Measurements from ENCODE around the gene EEF2KMT.

Gene EEF2KMT

DNA sequence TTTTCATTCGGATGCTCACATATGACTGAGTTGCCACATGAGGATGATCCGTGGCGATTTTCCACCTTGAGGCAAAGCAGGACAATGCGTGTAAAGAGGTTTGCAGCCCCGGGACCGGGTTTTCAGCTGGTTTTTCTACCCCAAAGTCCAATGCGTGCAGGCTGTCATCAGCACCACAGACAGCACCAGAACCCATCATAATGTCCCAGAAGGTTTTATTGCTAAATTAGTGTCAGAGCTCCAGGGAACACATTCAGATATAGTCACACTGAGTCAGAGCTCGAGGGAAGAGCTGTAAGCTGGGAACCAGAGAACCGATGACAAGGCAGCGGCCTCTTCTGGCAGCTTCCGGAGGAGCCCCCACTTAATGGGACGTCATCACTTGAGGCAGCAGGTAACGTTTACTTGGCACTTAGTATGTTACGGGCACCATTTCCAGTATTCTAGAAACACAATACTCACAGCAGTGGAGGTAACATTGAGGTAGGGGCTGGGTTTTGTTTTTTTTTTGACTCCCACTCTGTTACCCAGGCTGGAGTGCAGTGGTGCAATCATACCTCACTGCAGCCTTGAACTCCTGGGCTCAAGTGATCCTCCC is 54.9 kb downstream of the EEF2KMT start:
- DNase-seq: peak in 1 of 56 donors; percentile 29

DNA sequence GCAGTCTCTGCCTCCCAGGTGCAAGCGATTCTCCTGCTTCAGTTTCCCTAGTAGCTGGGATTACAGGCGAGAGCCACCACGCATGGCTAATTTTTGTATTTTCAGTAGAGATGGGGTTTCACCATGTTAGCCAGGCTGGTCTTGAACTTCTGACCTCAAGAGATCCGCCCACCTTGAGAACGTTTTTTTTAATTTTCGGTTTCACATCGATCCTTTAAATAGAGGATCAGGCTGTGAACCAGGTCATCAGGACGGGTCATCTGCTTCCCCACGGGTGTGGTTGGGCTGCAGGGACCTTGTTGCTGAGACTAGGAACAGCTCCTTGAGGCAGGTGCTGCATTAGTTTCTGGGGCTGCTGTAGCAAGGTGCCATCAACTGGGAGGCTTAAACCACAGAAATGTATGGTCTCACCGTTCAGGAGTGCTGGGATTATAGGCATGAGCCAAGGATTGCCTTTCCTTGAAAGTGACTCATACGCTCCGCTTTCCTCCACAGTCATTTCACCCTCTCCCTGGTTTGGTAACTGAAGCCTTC is 55.9 kb downstream of the EEF2KMT start:
- no peak for DNase-seq

DNA sequence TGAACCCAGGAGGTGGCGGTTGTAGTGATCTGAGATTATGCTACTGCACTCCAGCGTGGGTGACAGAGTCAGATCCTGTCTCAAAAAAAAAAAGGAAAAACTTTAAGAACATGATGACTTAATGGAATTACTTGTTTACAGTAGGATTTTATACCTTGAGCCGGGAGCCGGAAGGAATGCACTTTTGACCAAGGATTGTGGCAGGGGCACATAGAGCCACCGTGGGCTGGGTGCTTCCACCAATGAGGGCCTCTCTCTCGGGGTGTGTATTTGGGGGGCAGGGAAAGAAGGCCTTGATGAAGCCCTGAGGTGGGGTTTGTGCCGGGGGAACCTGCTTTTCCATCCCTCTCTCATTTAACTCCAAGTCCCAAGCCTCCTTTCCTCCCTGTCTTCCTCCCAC is 57.1 kb downstream of the EEF2KMT start:
- no peak for DNase-seq

DNA sequence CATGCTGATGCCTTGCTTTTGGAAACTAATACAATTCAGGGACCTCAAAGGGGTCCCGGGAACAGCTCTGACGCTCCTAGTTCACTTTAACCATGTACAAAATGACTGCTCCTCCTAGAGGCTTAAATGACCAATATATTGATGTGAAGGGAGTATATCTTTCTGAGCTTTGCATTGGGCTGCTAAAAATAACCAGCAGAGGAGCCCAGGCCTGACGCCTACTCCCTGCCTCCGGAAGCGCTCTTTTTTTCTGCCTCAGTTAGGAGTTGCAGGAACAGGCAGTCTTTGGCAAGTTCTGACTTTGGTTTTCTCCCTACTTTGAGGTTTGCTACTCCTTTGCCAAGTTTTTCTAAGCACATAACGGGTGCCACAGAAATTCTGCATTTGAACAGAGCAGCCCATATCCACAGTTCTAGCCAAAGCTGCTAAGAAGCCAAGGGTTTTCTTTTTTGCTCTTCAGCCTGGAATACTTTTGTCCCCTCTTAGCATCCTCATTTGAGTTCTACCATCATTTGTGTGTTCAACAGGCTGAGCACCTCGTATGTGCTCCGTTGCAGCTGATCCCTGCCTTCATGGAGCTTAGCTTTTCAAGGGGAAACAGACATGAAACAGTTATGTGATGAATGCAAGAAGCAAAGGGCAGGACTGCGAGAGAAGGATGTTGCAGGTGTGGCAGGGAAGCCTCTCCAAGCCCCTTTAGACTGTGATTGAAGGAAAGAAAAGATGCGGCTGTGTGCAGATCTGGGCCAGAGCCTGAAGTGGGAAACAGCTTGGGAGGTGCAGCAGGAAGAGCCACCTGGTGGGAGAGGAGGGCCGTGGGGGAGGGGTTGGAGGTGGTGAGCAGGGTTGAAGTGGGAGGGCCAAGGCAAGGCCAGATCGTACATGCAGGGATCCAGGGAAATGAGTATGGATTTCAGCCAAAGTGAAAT is 61.1 kb downstream of the EEF2KMT start:
- DNase-seq: peak in 18 of 56 donors; percentile 21 to 61 (median 38)

DNA sequence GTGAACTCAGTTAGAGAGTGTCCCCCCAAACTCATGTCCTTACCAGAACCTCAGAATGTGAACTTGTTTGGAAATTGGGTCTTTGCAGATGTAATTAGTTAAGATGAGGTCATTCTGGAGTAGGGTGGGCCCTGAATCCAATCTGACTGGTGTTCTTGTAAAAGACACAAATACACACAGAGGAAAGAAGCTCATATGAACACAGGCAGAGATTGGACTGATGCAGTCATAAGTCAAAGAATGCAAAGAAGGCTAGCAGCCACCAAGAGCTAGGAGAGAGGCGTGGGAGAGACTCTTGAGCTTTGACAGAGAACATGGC is 61.7 kb downstream of the EEF2KMT start:
- no peak for DNase-seq

Data from amygdala (tissue), 56 donors.